GM20431 (cell line): ENCODE data around the gene TSR3.
"Not testable (repeated sequence)": the region's sequence is repeated elsewhere in the genome, so short reads cannot be mapped to it uniquely, and the experiment has no call there.

Experiments used
- in situ Hi-C: fragments of 300-500 bp; cut with MseI, MboI; formaldehyde crosslinking; loops from one replicate; pipeline ENCODE4 v1.15.0; 2020; ENCODE audit warnings: low sequenced_read_pairs; ENCODE audit not compliant: unreplicated experiment

Gene TSR3

DNA sequence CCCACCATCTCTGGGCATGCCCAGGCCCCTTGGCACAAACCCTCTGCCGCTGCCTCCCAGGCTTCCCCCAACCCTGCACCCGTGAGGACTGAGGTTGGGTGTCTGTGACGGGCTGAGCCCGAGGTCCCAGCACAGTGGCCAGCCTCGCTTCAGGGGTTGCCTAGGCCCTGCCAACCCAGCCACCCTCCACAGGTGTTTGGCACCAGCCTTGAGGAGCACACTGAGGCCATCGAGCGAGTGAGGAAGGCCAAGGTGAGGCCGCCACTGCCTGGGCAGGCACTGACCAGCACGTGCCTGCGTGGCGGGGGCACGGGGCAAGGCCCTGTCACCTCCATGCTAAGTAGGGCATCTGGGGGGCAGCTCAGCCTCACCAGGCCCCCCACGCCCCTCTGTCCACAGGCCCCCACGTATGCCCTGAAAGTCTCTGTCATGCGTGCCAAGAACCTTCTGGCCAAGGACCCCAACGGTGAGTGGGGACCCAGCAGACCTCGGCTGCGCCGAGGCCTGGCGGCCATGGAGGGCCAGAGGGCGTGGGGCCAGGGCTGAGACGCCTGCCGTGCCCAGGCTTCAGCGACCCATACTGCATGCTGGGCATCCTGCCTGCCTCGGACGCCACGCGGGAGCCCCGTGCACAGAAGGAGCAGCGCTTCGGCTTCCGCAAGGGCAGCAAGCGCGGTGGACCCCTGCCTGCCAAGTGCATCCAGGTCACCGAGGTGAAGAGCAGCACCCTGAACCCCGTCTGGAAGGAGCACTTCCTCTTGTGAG, 10.8 kb downstream of the TSR3 start:
- in situ Hi-C loops, result no loop called here

DNA sequence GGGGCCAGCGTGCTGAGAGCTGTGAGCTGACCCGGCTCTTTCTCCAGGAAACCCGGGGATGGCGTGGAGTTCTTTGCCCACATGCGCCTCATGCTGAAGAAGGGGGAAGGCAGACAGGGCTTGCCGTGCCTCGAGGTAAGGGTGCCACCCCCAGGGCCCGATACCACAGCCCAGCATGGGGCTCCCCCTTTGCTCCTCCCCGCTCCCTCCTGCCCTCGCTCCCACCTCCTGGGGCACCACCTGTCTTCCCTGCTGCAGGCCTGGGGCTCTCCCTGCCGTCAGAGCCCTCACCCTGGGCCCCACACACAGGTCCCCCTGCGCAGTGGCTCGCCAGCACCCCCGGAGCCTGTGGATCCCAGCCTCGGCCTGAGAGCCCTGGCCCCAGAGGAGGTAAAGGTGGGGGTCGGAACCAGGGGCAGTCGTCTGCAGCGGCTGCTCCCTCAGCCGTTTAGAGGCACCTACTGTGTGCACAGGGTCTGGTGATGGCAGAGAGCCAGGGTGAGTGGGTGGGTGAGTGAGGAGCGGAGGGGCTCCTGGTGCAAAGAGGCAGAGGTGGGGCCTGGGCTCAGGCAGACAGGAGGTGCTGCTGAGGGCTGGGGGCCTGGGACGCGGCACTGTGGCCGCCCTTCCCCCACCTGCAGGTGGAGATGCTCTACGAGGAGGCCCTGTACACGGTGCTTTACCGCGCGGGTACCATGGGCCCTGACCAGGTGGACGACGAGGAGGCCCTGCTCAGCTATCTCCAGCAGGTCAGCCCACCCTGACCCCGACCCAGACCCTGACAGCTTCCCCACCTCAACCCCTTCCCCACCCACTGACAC, 12.6 kb downstream of the TSR3 start:
- in situ Hi-C loops, result no loop called here

DNA sequence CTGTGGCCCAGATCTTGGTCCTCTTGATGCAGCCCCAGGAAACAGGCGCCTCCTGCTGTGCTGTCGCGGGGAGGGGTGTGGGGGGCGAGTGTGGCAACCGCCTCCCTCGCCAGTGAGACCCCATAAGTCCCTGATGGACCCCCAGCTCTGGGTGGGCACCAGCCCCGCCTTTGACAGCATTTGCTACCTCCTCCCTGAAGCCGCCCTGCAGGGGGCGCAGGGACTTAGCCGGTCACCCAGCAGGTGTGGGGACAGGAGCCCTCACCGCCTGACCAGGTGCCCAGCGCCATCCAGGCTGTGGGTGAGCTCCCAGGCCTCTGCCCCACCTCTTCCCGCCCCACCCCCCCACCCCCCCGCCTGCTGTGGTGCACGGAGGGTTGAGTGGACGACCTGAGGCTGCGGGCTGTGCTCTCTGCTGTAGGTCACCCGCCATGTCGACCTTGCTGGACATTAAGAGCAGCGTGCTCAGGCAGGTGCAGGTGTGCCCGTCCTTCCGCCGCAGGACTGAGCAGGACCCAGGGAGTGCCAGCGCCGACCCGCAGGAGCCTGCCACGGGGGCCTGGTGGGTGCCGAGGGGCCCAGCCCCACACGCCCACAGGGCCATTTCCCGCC, 13.5 kb downstream of the TSR3 start:
- in situ Hi-C loops, result no loop called here

DNA sequence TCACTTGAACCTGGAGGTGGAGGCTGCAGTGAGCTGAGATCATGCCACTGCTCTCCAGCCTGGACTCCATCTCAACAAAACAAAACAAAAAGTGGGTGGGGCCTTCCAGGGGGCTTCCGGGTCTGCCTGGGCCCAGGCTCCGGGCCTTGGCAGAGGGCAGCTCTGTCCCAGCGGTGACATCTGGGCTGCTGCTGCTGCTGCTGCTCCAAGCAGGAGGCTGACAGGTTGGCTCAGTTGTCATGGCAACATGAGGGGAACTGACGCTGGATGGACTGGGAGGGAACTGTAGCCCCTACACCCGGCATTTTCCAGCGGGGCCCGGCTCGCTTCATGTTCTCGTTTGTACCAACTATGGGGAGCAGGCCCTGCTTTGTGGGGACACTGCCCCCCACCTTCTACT, 14.2 kb downstream of the TSR3 start:
- in situ Hi-C loops, result no loop called here

DNA sequence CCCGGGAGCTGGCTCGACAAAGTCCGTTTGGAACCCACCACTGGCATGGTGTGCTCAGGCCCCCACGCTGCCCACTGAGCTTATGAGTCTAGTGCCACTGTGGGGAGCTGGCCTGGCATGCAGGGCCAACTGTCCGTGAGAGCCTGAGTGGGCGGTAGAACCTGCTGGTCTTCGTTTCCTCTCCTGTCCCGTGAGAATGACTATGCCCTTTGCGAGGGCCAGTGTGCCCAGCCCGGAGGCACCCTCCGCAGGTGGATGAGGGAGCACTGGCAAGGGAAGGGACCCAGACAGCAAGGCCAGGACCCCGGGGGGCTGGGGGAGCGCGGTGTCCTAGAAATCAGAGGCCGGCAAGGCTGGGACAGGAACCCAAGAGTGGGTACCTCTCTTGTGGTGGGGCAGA, 15.1 kb downstream of the TSR3 start:
- in situ Hi-C loops, result no loop called here

GRCh38 chr16:1335996-1336395, 15.7 kb downstream of the TSR3 start:
- in situ Hi-C loops, result no loop called here

DNA sequence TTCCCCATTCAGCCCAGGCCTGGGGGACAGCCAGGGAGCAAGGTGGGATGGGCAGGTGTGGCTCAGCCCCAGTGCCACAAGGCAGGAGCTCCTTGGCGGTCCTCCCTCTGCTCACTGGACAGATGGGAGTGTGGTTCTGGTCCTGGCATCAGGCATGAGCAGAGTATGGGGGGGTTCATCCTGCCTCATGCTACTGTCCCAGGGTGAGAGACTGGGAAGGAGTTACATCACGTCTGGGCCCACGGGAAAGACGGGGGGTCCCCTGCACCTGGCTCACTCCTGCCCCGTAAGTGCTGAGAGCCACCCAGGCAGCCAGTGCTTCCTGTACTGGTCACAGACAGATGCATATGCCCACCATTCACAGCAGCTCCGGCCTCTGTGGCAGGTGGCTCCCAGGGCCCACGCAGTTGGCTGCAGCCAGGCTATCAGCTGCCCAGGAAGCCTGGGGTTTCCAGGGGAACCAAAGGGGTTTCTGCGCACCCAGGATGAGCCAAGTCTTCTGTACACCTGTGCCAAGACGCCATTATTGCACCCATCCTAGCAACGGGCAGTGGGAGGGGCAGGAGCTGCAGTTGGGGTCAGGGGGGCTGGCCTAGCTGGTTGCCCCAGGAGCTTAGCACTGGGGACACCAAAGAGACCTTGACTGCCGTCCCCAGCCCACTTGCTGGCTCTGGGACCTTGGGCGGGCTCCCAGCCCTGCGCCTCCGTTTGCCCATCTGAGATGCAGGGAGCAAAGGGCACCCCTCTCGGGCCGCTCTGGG, 16.3 kb downstream of the TSR3 start:
- in situ Hi-C loops, result no loop called here

DNA sequence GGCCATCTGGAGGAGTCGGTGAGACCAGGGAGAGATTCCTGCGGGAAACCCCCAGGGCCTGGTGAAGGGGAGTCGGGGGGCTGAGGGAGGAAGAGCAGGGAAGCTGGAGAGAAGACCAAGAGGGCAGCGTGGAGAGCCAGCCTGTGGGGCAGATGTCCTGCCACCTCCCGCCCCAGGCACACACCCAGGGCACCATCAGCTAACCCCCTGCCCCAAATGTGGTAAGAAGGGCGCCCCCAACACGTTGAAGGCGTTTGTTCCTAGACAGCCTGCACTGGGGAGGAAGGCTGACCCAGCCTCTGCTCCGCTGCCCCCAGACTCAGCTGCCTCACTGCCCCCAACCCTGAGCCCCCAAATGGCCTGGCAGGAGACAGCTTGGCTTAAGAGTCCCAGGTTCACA, 16.9 kb downstream of the TSR3 start:
- in situ Hi-C loops, result no loop called here

DNA sequence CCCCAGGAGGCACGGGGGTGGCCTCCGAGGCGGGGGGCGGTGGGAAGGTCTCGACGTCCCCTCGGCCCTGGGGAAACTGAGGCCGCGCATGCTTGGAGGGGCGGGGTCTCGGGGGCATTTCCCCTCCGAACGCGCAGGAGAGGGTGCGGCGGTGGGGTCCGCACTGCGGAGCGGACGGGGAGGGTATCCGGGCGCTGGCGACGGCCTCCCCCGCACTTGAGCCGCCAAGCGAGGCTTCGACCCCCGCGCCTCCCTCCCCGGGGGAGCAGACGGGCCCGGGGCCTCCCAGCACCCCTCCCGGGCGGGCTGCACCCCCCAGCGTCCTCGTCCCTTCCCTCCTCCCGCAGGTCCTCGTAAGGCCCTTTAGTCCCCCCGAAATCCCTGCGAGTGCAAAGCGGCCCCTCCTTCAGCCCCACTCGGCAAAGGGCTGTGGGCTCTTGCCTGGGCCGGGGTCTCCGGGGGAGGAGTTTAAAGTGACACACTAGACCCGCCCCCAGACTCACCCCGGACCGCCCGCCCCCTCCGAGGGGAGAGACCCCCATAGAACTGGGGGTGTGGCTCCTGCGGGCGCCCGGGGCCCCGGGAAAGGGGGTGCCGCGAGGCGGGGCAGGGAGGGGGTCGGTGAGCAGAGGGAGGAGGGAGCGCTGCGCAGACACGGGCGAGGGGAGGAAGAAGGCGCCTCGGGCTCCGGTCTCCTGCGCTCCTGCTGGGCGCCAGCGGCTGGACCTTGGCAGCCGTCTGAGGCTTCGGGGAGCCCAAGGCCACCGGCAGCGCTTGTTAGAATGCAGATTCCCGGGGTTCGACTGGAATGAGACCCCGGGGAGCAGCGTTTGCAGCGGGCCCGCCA, 17.6 kb downstream of the TSR3 start:
- in situ Hi-C loops, result no loop called here

GRCh38 chr16:1333149-1333812, 18.4 kb downstream of the TSR3 start, which contains the start of gene BAIAP3:
BAIAP3 (plus strand) TSS chr16:1333645; CDS start chr16:1338550, 4,905 bp downstream.
- in situ Hi-C loops, result no loop called here

GRCh38 chr16:1332618-1333148, 19.0 kb downstream of the TSR3 start:
- in situ Hi-C loops, result no loop called here

DNA sequence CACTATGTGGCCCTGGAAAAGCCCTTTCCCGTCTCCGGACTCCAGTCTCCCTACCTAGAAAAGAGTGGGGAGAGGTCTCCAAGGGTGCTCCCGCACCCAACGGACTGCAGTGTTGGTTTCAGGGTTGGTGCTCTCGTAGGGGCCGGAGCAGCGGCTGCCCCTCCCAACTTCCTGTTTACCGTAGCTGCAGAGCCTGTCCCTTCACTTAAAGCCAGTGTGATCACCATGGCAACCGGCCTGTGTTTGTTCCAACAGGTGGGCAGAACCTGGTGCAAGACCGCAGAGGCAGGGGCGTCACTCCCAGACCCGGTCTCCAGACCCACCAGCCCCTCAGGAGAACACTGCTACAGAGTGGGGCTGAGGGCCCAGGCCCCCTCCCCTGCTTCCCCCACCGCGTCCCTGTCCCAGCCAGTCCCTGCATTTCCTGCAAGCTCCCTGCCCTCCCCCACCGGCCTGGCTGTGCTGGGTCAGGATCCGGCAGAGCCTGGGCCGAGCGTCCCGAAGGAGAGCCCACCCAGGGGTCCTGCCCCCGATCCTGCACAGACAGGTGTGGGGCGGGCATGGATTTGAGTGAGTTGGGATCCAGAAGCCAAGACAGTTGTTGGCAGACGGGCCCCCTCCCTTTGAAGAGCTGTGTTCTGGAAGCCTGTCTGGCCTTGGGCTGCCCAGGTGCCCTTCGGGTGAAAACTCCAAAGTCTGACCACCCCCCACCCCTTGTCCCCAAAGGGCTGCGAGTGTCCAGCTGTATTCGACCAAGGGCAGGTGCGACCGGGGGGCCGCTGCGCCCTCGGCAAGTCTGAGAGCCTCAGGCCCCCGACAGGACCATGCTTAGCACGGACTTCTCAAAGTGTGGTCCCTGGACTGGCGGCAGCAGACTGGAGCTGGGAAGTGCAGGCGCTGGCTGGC, 19.7 kb downstream of the TSR3 start:
- in situ Hi-C loops, result no loop called here

DNA sequence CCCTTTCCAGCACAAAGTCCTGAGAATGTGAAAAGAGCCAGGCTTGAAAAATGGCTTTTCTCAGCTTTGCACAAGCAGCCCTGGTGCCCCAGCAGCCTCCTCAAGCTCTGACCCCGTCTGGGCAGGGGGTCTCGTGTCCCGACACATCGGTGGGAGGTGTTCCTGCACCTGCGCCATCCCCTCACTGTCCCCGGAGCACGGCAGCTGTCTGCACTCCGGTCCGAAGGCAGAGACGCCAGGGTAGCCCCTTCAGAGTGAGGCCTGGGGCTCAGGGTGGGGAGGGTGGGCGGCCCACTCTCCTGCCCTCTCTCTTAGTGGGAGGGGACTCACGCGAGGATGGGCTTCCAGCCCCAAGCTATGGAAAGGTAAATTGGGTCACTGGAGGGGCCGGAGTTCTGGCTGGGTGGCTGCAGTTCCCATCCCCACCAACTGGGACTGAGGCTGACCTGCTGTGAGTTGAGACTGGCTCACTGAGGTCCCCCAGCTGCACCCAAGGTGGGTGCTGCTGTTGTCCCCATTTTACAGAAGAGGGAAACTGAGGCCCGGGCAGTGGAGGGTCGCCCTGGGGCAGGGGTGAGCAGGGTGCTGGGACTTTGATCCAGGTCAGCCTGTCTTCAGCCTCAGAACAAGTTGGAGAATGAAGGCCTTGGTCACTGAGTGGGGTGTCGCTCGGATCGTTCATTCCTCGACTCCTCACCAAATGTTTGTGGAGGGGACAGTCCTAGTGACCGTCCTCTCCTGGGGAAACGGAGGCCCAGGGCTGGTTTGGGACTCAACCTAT, 20.6 kb downstream of the TSR3 start:
- in situ Hi-C loops, result no loop called here

GRCh38 chr16:1330260-1330914, 21.3 kb downstream of the TSR3 start:
- in situ Hi-C loops, result no loop called here

DNA sequence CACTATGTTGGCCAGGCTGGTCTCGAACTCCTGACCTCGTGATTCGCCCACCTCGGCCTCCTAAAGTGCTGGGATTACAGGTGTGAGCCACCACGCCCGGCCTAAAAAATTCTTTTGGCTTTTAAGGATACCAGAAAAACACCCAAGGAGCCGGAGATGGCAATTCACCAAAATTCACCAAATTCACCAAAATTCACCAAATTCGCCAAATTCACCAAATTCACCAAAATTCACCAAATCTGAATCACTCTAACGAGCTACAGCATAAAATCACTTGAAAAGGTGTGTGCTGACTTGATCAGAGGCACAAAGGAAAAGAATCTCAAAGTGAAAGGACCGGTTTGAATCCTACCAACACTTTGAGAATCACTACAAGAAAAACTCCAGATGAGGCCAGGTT, 22.7 kb downstream of the TSR3 start:
- in situ Hi-C loops, result not testable (repeated sequence)

DNA sequence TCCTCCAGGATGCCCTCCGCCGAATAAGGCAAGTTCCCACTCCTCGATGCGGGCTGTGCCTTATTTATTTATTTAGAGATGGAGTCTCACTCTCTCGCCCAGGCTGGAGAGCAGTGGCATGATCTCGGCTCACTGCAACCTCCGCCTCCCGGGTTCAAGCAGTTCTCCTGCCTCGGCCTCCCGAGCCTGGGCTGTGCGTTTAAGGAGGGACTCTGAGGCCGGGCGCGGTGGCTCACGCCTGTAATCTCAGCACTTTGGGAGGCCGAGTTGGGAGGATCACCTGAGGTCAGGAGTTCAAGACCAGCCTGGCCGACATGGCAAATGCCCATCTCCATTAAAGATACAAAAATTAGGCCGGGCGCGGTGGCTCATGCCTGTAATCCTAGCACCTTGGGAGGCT, 23.5 kb downstream of the TSR3 start:
- in situ Hi-C loops, result not testable (repeated sequence)

GRCh38 chr16:1327619-1327947, 24.1 kb downstream of the TSR3 start:
- in situ Hi-C loops, result no loop called here
